HG03108 (cell line): ENCODE measurements around the gene MRPL3.
"Not testable (repeated sequence)": the region's sequence is repeated elsewhere in the genome, so short reads cannot be mapped to it uniquely, and the experiment has no call there.

ENCODE experiments used
- ATAC-seq: cut with Tn5 transposase; IDR thresholded peaks from one replicate; pipeline ENCODE4 v1.9.1; 2021; ENCODE audit warnings: moderate library complexity; ENCODE audit not compliant: unreplicated experiment

The MRPL3 gene

DNA sequence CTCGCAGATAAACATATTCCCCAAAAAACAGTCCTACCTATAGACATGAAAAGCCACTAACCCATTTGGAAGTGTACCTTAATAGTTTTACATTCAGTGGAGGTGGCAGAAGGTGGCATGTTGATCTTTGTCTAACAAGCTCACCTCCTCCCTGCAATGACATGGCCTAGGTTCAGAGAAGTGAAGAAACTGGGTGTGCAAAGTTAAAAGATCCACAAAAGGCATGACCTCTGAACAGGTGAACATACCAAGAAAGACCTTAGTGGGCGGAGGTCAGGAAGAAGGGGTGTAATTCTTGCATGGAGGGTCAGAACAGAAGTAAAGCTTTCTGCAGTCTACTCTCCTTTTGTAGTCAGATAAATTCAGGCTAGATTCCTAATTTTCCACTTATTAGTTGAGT is 822 bp downstream of the MRPL3 start:
- peak; percentile 5 for ATAC-seq

DNA sequence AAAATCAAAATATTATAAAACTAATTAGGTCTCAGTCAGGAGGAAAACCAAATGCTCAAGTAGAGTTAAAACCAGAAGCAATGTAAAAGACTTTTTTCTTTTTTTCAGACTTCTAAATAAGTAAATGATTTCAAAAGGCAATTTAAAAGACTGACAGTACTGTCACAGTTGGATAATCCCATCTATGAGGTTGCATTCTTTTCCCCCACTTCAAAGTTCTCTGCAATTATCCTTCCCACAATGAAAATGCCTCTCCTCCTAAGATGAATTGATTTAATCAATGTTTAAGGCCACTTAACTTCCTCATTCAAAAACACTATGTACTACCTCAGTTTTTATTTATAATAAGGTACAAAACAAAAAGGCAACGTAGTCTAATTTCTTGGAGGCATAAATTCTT is 8.1 kb downstream of the MRPL3 start:
- no peak for ATAC-seq

DNA sequence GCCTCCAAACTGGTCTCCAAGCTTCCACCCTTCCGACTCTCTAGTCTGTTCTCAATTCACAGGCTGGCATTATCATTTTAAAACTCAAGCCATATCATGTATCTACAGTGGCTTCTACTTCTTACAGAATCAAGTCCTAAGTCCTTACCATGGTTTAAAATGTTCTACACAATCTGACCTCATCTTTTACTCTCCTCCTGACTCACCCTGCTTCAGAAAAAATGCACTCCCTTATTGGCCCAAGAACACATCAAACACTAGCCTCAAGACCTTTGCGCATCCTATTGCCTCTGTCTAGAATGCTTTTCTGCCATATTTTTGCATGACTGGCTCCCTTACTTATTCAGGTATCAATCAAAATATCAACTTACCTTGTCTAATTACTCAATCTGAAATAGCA is 11.0 kb downstream of the MRPL3 start:
- ATAC-seq = no peak

DNA sequence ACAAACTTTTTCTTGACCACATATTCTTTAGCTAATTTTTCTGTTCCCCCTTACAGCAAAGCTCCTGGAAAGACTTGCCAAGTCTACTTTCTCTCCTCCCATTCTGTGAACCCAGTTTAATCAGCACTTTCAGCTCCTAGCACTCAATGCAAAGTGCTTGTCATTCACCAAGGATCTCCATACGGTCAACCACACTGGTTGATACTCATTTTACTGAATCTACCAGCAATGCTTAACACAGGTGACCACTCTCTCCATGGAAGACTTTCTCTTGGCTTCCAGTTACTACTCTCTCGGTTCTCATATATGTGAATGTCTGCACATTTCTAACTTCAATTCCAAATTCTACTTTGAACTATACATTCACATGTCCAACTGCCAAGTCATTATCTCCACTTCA is 11.7 kb downstream of the MRPL3 start:
- ATAC-seq = no peak

DNA sequence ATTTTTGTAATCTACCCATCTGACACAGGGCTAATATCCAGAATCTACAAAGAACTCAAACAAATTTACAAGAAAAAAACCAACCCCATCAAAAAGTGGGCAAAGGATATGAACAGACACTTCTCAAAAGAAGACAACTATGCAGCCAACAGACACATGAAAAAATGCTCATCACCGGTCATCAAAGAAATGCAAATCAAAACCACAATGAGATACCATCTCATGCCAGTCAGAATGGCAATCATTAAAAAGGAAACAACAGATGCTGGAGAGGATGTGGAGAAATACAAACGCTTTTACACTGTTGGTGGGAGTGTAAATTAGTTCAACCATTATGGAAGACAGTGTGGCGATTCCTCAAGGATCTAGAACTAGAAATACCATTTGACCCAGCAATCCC is 16.2 kb downstream of the MRPL3 start:
- ATAC-seq = not testable (repeated sequence)

DNA sequence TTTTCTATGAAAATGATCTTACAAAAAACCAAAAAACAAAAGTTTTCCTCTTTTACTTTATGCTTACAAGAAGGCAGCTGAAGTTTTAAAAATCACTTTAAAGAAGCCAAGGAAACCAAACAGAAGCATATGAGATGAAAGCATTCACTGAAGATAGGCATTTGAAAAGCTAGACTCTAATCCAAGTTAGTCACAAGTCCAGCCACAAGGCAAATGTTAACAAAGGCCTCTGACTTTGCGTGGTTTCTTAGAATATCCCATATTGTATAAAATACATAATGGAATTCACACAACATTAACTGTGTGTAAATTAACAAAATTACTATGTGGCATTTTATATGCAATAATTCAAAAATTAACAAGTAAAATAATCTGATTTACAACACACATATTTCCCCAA is 17.7 kb downstream of the MRPL3 start:
- no peak for ATAC-seq

DNA sequence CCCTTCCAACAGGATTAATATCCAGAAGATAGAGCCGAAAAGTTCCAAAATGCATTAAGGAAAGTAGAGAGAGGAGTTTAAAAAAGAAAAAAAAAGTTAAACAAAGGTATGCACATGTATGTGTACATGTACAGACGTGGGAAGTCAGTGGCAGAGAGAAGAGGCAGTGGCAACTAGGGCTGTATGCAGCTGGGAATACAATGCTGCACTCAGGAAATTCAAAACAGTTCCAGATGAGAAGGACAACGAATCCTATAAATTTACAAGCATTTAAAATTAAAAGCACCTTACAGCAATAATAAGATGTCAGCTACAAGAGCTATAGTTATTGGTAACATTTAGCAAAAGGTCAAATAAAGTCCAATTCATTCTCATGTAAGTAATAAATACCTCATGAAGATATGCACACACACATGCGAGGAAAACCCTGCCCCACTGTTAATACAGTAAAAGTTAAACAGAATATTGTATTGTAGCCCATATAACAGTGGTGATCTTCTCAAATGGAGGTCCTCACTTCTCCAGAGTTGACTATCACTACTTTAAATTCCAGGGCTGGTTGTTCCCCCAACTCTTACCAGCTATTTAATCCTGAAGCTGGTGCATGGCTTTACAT is 18.2 kb downstream of the MRPL3 start:
- no peak for ATAC-seq

DNA sequence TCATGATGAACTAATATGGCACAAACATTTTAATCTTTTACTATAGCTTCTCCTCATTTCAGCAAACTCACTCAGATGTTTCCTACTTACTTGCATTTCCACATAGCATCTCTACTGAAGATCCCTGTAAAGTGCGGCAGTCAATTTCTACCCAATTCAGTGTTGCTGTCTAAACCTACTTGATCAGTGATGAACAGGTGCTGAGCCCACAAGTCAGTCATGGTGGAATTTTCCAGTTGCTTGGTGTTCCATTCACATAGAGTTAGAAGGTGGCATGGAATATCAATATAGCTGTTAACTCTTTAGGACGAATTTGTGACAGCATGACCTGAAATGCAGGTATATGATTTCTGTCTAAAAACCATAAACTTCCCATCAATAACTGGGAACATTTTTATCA is 22.7 kb downstream of the MRPL3 start:
- no peak for ATAC-seq

DNA sequence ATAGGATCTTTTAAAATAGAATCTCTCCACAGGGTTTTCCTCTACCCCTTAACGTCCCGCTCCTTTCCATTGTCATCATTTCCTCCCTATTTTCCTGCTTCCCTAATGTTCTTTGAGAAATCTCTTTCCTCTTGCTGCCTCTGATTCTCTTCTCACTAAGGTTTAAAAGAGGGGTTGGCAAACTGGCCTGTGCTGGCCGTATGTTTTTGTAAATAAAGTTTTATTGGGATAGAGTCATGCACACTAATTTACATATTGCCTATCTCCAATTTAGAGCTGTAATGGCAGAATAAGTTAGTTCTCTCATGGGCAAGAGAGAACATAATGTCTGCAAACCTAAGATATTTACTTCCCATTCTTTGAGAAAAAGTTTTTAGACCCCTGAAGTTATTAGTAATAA is 25.0 kb downstream of the MRPL3 start:
- no peak for ATAC-seq

DNA sequence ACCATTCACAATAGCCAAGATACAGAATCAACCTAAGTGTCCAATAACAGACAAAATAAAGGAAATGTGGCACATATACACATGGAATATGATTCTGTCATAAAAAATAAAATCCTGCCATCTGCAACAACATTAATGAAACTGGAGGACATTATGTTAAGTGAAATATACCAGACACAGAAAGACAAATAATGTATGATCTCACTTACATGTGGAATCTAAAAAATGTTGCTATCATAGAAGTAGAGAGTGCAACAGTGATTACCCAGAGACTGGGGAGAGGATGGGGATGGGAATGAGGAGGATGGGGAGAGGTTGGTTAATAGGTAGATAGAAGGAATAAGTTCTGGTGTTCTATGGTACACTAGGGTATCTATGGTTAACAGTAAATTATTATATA is 28.7 kb downstream of the MRPL3 start:
- no peak for ATAC-seq

DNA sequence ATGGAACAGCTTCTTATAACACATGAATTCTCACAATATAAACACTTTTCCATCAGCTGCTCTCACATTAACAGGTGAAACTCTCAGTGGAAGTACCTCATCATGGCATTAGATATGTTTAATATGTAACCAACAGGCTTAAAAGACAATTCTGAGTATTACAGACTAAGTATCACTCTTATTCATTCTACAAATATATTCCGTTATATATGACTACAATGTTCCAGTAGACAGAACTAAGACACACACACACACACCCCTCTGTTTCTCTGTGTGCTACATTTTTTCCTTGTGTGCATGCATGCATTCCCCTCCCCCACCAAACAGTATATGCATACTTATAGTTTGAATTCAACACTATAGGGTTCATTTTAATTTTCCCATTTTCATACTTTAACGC is 32.4 kb downstream of the MRPL3 start:
- ATAC-seq = no peak

DNA sequence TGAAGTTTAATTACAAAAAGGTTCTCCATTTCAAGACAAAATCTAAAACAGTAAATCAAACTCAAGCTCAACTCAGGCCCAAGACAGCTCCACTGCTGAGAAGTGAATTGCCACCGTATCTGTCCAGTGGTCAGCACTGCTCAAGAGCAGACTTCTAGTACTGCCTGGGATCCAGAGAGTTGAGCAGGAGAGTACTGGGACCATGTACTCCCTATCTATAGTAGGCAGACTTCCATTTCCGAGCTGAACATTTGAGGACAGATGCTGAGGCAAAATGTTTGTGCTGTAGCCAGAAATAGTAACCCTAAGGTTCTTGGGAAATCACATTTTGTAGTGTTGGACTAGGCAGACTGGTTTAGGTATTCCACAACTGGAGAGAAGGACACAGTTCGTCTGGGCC is 44.1 kb downstream of the MRPL3 start:
- no peak for ATAC-seq

DNA sequence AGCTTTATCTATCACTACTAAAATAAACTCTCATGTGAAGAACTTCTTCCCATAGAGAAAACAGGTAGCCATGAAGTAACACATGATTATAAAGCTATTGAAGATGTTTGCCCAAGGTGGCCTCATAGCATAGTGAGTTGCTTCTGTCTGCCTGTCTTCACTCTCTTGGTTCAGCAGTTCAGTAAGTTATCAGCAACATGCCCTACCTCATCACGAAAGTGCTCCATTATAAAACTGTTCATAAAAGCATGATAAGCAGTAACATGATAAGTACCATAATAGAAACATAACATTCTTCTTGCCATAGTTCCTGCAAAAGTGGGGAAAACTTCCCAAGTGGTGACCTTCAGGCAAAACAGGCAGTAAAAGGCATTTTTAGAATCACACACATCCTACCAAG is 45.6 kb downstream of the MRPL3 start:
- no peak for ATAC-seq

DNA sequence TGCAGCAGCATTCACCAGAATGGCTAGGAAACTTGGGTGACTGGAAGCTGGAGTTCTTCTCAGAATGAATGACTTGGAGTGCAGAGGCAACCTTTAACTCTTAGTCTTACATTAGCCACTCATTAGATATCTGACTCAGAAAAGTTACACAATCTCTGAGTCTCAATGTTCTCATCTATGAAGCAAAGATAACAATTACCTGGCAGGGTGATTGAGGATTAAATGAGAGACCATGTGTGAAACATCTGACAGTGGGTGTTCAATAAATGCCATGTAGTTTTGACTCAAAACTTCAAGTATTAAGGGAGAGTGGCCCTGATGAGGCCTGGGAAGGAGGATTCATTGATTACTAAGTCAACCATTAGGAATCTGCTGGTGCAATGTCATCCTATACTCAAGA is 48.3 kb downstream of the MRPL3 start:
- no peak for ATAC-seq

DNA sequence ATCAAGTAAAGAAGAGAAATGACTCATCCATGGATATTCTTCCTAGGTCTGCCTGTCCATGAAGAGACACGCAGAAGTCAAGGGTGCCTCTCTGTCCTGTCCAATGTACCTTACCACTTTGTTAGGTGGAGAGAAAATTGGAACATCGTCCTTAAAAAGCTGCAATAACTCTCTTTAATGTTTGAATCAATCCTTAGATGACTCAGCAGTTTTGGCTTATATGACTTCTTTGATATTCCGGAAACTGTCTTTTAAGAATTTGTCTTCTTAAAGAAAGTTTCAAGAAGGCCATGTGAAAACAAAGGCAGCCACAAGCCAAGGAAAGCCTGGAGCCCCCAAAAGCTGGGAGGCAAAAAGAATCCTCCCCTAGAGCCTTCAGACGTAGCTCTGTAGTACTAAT is 49.2 kb downstream of the MRPL3 start:
- no peak for ATAC-seq

DNA sequence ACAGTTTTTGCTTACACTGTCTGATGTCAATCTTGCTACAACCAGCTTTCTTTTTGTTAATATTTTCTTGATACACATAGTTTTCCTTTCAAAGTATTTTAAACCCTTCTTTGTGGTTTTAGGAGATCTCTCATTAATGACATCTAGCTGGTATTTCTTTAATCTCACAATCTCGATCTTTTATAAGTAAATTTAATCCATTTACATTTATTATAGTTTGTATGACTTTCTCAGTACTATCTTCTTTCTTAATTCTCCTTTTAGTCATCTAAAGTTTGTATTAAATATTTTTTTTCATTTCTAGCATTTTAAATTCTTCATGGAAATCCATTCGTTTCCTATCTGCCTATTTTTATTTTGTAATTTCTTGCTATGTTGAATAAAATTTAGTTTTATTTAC is 55.4 kb downstream of the MRPL3 start:
- no peak for ATAC-seq

DNA sequence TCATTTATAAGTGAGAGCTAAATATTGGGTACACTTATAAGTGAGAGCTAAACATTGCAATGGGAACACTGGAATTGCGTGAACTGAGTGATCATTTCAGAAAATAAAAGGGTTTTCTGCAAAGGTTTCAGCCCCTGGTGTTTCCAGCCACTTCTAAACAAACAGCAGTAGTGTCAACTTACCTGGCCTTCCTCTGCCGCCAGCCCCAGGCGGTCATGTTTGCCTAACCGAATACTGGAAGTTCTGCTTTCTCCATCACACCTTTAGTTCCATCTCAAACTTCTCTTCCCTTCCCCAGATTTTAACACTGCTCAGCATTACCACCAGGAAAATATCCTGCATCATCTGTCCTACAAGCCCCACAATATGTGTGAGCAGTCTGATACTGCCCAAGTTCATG is 58.6 kb downstream of the MRPL3 start:
- no peak for ATAC-seq

DNA sequence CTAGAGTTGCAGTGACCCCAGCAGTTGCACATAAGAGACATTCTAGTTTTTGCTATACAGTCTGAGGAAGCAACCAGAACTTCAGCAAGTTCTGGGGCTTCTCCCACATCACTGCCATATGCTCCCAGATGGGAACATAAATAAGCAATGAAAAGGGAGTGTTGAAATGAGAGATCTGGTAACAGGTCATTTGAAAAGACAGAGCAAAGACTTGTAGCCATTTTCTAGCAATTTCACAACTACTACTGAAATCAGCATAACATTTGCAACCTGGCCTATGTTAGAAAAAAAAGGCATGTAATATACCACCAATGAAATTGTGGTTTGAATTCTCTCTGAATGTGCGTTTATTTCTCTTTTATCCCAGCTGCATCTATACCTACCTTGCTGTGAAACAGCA is 63.7 kb downstream of the MRPL3 start:
- ATAC-seq = no peak

DNA sequence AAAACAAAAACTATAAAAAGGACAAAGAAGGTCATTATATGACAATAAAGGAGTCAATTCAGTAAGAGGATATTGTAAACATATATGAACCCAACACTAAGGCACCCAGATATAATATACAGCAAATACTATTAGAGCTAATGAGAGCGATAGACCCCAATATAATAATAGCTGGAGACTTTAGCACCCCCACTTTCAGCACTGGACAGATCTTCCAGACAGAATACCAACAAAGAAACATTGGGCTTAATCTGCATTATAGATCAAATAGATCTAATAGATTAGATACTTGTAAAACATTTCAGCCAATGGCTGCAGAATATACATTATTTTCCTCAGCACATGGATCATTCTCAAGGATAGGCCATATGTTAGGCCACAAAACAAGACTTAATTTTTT is 67.8 kb downstream of the MRPL3 start:
- no peak for ATAC-seq

DNA sequence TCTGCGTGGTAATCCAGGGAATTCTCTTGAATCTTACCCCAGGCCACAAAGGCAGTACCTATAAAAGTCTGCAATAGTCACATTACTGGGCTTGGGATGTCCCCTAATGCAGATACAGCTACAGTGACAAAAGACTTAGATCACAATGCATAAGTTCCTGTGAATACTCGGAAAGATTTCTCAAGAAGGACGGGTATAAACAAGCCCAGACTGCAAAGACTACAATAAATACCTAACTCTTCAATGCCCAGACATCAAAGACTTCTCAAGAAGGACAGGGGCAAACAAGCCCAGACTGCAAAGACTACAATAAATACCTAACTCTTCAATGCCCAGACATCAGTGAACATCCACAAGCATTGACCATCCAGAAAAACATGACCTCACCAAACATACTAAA is 70.3 kb downstream of the MRPL3 start:
- ATAC-seq = no peak

DNA sequence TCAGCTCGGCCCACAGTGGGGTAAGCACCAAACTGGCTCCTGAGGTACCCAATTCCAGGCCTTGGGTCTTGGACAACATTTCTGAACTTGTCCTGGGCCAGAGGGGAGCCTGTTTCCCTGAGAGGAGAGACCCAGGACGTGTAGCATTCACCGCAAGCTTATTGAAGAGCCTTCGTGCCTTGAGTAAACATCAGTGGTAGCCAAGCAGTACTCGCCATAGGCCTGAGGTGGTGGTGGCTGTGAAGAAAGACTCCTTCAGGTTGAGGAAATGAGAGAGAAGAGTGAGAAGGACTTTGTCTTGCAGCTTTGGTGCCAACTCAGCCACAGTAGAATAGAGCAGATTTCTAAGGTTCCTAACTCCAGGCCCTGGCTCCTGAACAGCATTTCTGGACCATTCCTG is 71.0 kb downstream of the MRPL3 start:
- no peak for ATAC-seq

DNA sequence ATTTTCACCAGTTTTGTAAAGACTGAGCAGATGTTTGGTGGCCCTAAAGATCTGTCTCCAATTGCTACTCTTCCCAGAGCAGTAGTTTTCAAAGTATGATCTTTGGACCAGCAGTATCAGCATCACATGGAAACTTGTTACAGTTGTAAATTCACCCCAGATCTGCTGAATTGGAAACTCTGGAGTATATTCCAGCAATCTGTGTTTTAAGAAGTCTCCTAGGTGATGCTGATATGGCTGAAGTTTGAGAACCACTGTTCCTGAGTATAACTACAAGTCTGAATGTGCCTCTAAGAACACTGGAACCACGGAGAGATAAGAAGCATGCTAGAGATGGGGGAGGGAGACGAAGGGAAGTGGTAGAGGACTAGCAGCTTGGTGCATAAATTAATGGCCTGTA is 75.5 kb downstream of the MRPL3 start:
- no peak for ATAC-seq

DNA sequence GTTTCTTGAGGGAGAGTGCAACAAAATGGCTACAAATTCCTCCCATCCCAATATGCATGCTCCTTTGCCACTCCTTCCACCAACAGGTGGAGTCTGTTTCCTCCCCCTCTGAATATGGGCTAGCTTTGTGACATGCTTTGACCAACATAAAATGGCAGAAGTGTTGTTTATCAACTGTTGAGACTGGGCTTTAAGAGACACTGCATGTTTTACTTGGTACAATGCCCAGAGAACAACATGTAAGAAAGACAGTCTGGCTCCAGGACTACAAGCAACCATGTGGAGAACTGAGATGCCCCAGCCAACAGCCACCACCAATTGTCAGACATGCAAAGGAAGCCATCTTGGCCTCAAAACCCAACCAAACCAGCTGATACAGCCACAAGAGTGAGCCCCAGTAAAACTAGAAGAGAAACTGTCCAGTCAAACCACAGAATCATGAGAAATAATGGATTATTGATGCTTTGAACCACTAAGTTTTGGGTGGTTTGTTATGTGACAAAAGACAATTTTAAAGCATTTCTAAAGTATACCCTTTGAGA is 80.7 kb downstream of the MRPL3 start:
- no peak for ATAC-seq
